SK-N-SH treated with all-trans-retinoic acid at 6 μM for 48 hours (cell line): ENCODE results near the gene ST8SIA3.

Experiments
- ARNTL ChIP-seq: fragments of 450-650 bp; formaldehyde crosslinking; IDR thresholded peaks from 2 replicates; pipeline ENCODE4 v1.5.0; 2020; ENCODE audit warnings: low read depth, mild to moderate bottlenecking, moderate library complexity, borderline replicate concordance
- ESRRG ChIP-seq: fragments of 250-450 bp; sonication (Bioruptor Pico); IDR thresholded peaks from 2 replicates; pipeline ENCODE4 v1.6.1; 2021; ENCODE audit warnings: mild to moderate bottlenecking
- GLIS3 ChIP-seq: fragments of 250-450 bp; sonication (Bioruptor Pico); IDR thresholded peaks from 2 replicates; pipeline ENCODE4 v1.5.0; 2020; ENCODE audit warnings: mild to moderate bottlenecking, moderate library complexity
- TOX ChIP-seq: fragments of 250-450 bp; sonication (Bioruptor Pico); IDR thresholded peaks from 2 replicates; pipeline ENCODE4 v1.8.0; 2021; ENCODE audit warnings: mild to moderate bottlenecking, moderate library complexity, borderline replicate concordance
- TF ChIP-seq, protein P1 (sequence below): fragments of 250-450 bp; sonication (Bioruptor Pico); IDR thresholded peaks from 2 replicates; pipeline ENCODE4 v1.8.0; 2020; ENCODE audit warnings: mild to moderate bottlenecking, moderate library complexity, borderline replicate concordance
- TF ChIP-seq, protein P2 (sequence below): fragments of 250-450 bp; sonication (Bioruptor Pico); IDR thresholded peaks from 2 replicates; pipeline ENCODE4 v1.5.1; 2021; ENCODE audit warnings: mild to moderate bottlenecking, moderate library complexity
- TF ChIP-seq, protein P3 (sequence below): fragments of 250-450 bp; sonication (Bioruptor Pico); IDR thresholded peaks from 2 replicates; pipeline ENCODE4 v1.5.1; 2020; ENCODE audit warnings: low read depth, mild to moderate bottlenecking, moderate library complexity

DNA sequence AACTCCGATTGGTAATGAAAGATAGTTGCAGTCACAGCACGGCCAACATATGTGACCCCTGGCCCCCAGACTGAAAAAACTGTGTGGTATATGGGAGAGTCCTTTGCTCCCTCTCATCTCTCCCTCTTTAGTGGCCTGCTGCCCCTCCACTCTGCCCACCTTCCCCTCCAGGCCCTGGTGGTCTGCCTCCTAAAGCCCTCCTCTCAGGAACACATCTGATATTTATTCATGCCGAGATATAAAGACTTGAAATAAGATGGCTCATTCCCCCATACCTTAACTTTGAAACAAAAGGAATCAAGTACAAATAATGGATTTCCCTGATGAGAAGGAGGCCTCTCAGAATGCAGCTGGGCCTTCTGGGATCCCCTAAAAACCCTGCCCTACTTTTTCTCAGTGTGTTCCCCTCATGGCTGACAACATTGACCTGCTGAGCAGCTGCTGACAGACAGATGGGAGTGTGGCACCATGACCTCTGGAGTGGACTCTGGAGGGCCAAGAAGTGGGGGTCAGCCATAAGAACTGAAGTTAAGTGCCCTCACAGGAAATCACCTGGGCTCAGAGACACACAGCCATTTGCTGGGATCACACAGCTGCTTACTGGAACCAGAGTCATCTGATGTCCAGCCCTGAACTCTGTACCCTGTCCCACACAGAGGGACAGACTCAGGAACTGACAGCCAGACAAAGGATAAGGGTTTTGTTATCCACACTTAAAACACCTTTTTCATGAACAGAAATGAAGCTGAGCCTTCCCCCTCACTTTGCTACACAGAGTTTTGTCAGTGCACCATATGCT, 39.8 kb upstream of the ST8SIA3 start:
- TF ChIP-seq ARNTL (CRISPR knock-in tag): no peak
- no peak for TF ChIP-seq ESRRG (CRISPR knock-in tag)
- TF ChIP-seq GLIS3 (CRISPR knock-in tag): no peak
- TF ChIP-seq, protein P1, sequence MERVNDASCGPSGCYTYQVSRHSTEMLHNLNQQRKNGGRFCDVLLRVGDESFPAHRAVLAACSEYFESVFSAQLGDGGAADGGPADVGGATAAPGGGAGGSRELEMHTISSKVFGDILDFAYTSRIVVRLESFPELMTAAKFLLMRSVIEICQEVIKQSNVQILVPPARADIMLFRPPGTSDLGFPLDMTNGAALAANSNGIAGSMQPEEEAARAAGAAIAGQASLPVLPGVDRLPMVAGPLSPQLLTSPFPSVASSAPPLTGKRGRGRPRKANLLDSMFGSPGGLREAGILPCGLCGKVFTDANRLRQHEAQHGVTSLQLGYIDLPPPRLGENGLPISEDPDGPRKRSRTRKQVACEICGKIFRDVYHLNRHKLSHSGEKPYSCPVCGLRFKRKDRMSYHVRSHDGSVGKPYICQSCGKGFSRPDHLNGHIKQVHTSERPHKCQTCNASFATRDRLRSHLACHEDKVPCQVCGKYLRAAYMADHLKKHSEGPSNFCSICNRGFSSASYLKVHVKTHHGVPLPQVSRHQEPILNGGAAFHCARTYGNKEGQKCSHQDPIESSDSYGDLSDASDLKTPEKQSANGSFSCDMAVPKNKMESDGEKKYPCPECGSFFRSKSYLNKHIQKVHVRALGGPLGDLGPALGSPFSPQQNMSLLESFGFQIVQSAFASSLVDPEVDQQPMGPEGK (CRISPR knock-in tag): no peak
- TF ChIP-seq, protein P2, sequence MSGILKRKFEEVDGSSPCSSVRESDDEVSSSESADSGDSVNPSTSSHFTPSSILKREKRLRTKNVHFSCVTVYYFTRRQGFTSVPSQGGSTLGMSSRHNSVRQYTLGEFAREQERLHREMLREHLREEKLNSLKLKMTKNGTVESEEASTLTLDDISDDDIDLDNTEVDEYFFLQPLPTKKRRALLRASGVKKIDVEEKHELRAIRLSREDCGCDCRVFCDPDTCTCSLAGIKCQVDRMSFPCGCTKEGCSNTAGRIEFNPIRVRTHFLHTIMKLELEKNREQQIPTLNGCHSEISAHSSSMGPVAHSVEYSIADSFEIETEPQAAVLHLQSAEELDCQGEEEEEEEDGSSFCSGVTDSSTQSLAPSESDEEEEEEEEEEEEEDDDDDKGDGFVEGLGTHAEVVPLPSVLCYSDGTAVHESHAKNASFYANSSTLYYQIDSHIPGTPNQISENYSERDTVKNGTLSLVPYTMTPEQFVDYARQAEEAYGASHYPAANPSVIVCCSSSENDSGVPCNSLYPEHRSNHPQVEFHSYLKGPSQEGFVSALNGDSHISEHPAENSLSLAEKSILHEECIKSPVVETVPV (CRISPR knock-in tag): no peak
- TF ChIP-seq, protein P3, sequence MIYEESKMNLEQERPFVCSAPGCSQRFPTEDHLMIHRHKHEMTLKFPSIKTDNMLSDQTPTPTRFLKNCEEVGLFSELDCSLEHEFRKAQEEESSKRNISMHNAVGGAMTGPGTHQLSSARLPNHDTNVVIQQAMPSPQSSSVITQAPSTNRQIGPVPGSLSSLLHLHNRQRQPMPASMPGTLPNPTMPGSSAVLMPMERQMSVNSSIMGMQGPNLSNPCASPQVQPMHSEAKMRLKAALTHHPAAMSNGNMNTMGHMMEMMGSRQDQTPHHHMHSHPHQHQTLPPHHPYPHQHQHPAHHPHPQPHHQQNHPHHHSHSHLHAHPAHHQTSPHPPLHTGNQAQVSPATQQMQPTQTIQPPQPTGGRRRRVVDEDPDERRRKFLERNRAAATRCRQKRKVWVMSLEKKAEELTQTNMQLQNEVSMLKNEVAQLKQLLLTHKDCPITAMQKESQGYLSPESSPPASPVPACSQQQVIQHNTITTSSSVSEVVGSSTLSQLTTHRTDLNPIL: no peak
- no peak for TF ChIP-seq TOX (CRISPR knock-in tag)
